H1 (cell line): ENCODE data around the gene KLHL40. TPM values are rescaled to one million over a fixed set of nuclear protein-coding genes. Genes with fewer than 3 reads are reported as not detected.

ENCODE experiments used
- CTCF ChIA-PET: fragments of 300-600 bp; sonication (Branson Sonifier 250); formaldehyde crosslinking; loops from one replicate; lab custom pipeline; 2021; ENCODE audit not compliant: partially characterized antibody; lab: Charles Lee
- POLR2A ChIA-PET: fragments of 300-600 bp; sonication (Branson Sonifier 250); formaldehyde crosslinking; loops from one replicate; lab custom pipeline; 2021; ENCODE audit warnings: inconsistent platforms; ENCODE audit not compliant: partially characterized antibody; lab: Charles Lee
- DNase-seq, 2 experiments: peaks; one replicate each; pipeline versions ENCODE4 v3.0.0 to v3.0.0-alpha.2; 2010 to 2022; ENCODE audit warnings: low spot score in 2 of 2, low read depth in 1 of 2, mixed read lengths in 1 of 2
- FAIRE-seq: peaks from 2 replicates; lab custom pipeline; 2011; peaks lifted over from hg19 to GRCh38; lab: Jason Lieb, UNC
- H2AFZ ChIP-seq: 2 replicates; pipeline ENCODE4 v1.8.1; 2012; ENCODE audit warnings: low read length, inconsistent platforms
- H2AK5ac ChIP-seq: 2 replicates; pipeline ENCODE4 v1.6.1; 2013; ENCODE audit warnings: low read depth, low read length
- H2BK120ac ChIP-seq: replicated peaks from 2 replicates; pipeline ENCODE3; 2013; ENCODE audit warnings: low read depth, low read length, inconsistent platforms
- H2BK12ac ChIP-seq: 2 replicates; pipeline ENCODE4 v1.6.1; 2013; ENCODE audit warnings: low read depth, low read length
- H2BK15ac ChIP-seq: 2 replicates; pipeline ENCODE4 v1.6.1; 2013; ENCODE audit warnings: low read length
- H2BK20ac ChIP-seq: 2 replicates; pipeline ENCODE4 v1.6.1; 2013; ENCODE audit warnings: low read length
- H2BK5ac ChIP-seq: 2 replicates; pipeline ENCODE4 v1.6.1; 2013; ENCODE audit warnings: low read depth, low read length
- H3K14ac ChIP-seq: 2 replicates; pipeline ENCODE4 v1.6.1; 2013; ENCODE audit warnings: inconsistent platforms; ENCODE audit not compliant: insufficient read length
- H3K18ac ChIP-seq: 2 replicates; pipeline ENCODE4 v1.6.1; 2013; ENCODE audit warnings: low read length; ENCODE audit errors: extremely low read depth
- H3K23ac ChIP-seq: 2 replicates; pipeline ENCODE4 v1.6.1; 2013; ENCODE audit warnings: inconsistent platforms; ENCODE audit not compliant: insufficient read length
- H3K23me2 ChIP-seq: 2 replicates; pipeline ENCODE4 v1.6.1; 2013; ENCODE audit warnings: low read depth, low read length
- H3K27ac ChIP-seq: 2 replicates; pipeline ENCODE4 v1.6.1; 2011; ENCODE audit warnings: low read depth, low read length, inconsistent platforms
- H3K27me3 ChIP-seq, 4 experiments: replicated peaks in 1 of 4; 1 replicate in 1 of 4; 2 replicates in 3 of 4; pipeline versions ENCODE4 v1.6.1 to v1.8.1; 2011 to 2013; ENCODE audit warnings: low read length in 3 of 4, mild to moderate bottlenecking in 3 of 4, inconsistent platforms in 2 of 4, mixed read lengths in 2 of 4, moderate library complexity in 1 of 4; ENCODE audit not compliant: control insufficient read depth in 3 of 4, insufficient read depth in 3 of 4; ENCODE audit errors: extremely low read depth in 1 of 4
- H3K36me3 ChIP-seq, 4 experiments: 2 replicates each; pipeline versions ENCODE4 v1.6.1 to v1.8.1; 2011 to 2013; ENCODE audit warnings: mild to moderate bottlenecking in 4 of 4, low read length in 3 of 4, moderate library complexity in 2 of 4, control low read depth in 1 of 4, inconsistent platforms in 1 of 4; ENCODE audit not compliant: insufficient read depth in 4 of 4, control insufficient read depth in 2 of 4
- H3K4ac ChIP-seq: replicated peaks from 2 replicates; pipeline ENCODE3; 2013; ENCODE audit warnings: low read length, low read depth, mixed read lengths, inconsistent platforms; ENCODE audit not compliant: insufficient read length
- H3K4me1 ChIP-seq, 4 experiments: replicated peaks in 1 of 4; 1 replicate in 1 of 4; 2 replicates in 3 of 4; pipeline versions ENCODE4 v1.6.1 to v1.8.1; 2011 to 2013; ENCODE audit warnings: low read length in 3 of 4, inconsistent platforms in 2 of 4, mixed read lengths in 1 of 4; ENCODE audit not compliant: insufficient read depth in 4 of 4, control insufficient read depth in 3 of 4
- H3K4me2 ChIP-seq, 2 experiments: 2 replicates each; pipeline versions ENCODE4 v1.6.1 to v1.8.1; 2011 to 2013; ENCODE audit warnings: low read depth in 2 of 2, low read length in 2 of 2, control low read depth in 1 of 2, inconsistent platforms in 1 of 2, mild to moderate bottlenecking in 1 of 2; ENCODE audit not compliant: insufficient read depth in 1 of 2
- H3K4me3 ChIP-seq, 4 experiments: fragments of 200-600, 300-600 bp in 1 of 4; sonication (generic), shearing (Covaris generic), sonication (Bioruptor Twin) in 1 of 4; 2 replicates each; pipeline versions ENCODE4 v1.5.1 to v1.8.1; 2011 to 2016; ENCODE audit warnings: low read length in 4 of 4, low read depth in 3 of 4, control low read depth in 2 of 4, inconsistent platforms in 2 of 4, mild to moderate bottlenecking in 2 of 4, mixed read lengths in 1 of 4, moderate library complexity in 1 of 4; ENCODE audit not compliant: insufficient read depth in 2 of 4; ENCODE audit errors: extremely low read depth in 1 of 4
- H3K56ac ChIP-seq: replicated peaks from 2 replicates; pipeline ENCODE3; 2013; ENCODE audit warnings: low read depth, mild to moderate bottlenecking, mixed read lengths, low read length, inconsistent platforms; ENCODE audit not compliant: insufficient read length
- H3K79me1 ChIP-seq: 2 replicates; pipeline ENCODE4 v1.6.1; 2013; ENCODE audit warnings: low read depth, low read length, control low read depth
- H3K79me2 ChIP-seq, 2 experiments: 2 replicates each; pipeline versions ENCODE4 v1.6.1 to v1.8.1; 2012 to 2013; ENCODE audit warnings: low read length in 2 of 2, mild to moderate bottlenecking in 2 of 2, inconsistent platforms in 1 of 2; ENCODE audit not compliant: insufficient read depth in 2 of 2, control insufficient read depth in 1 of 2
- H3K9ac ChIP-seq, 4 experiments: replicated peaks in 1 of 4; 1 replicate in 1 of 4; 2 replicates in 3 of 4; pipeline versions ENCODE4 v1.6.1 to v1.8.1; 2011 to 2013; ENCODE audit warnings: low read depth in 3 of 4, low read length in 3 of 4, control low read depth in 2 of 4, mild to moderate bottlenecking in 2 of 4, moderate library complexity in 2 of 4, inconsistent platforms in 1 of 4; ENCODE audit errors: extremely low read depth in 1 of 4
- H3K9me3 ChIP-seq, 2 experiments: 2 replicates each; pipeline versions ENCODE4 v1.6.1 to v1.8.1; 2012 to 2013; ENCODE audit warnings: mild to moderate bottlenecking in 2 of 2, moderate library complexity in 2 of 2, control low read depth in 1 of 2, inconsistent platforms in 1 of 2, low read depth in 1 of 2, low read length in 1 of 2, mixed read lengths in 1 of 2; ENCODE audit not compliant: insufficient read depth in 2 of 2
- H4K20me1 ChIP-seq, 2 experiments: replicated peaks in 1 of 2; 2 replicates each; pipeline versions ENCODE3 to v1.8.1; 2011 to 2013; ENCODE audit warnings: inconsistent platforms in 2 of 2, low read length in 2 of 2, mild to moderate bottlenecking in 1 of 2; ENCODE audit not compliant: insufficient read depth in 2 of 2, control insufficient read depth in 1 of 2
- H4K5ac ChIP-seq: 2 replicates; pipeline ENCODE4 v1.6.1; 2013; ENCODE audit warnings: low read length, low read depth, mixed read lengths, inconsistent platforms; ENCODE audit not compliant: insufficient read length
- H4K8ac ChIP-seq: 2 replicates; pipeline ENCODE4 v1.8.0; 2013; ENCODE audit warnings: mild to moderate bottlenecking, moderate library complexity, low read length, inconsistent platforms; ENCODE audit not compliant: insufficient read depth; ENCODE audit errors: extremely low read depth
- H4K91ac ChIP-seq: replicated peaks from 2 replicates; pipeline ENCODE3; 2013; ENCODE audit warnings: low read length, mixed read lengths, inconsistent platforms; ENCODE audit not compliant: insufficient read length
- CTBP2 ChIP-seq: IDR thresholded peaks from 2 replicates; pipeline ENCODE4 v1.7.0; 2011; ENCODE audit warnings: borderline replicate concordance, mild to moderate bottlenecking, moderate library complexity, mixed read lengths, low read length; ENCODE audit not compliant: insufficient read depth, insufficient read length
- GTF2F1 ChIP-seq: IDR thresholded peaks from 2 replicates; pipeline ENCODE4 v1.6.1; 2012; ENCODE audit warnings: low read depth, low read length, improper control_type of control experiment, borderline replicate concordance
- HDAC2 ChIP-seq, 2 experiments: fragments of 300-600 bp in 1 of 2; sonication (generic) in 1 of 2; IDR thresholded peaks; 2 replicates each; pipeline ENCODE4 v1.6.1; 2011 to 2012; ENCODE audit warnings: low read depth in 2 of 2, low read length in 2 of 2, mild to moderate bottlenecking in 2 of 2, moderate library complexity in 2 of 2, borderline replicate concordance in 1 of 2, inconsistent platforms in 1 of 2
- SIN3A ChIP-seq, 2 experiments: IDR thresholded peaks in 1 of 2; conservative IDR thresholded peaks in 1 of 2; 2 replicates each; pipeline ENCODE4 v1.6.1; 2011 to 2012; ENCODE audit warnings: low read length in 2 of 2, improper control_type of control experiment in 1 of 2, low read depth in 1 of 2, mild to moderate bottlenecking in 1 of 2
- SP2 ChIP-seq: IDR thresholded peaks from 2 replicates; pipeline ENCODE4 v1.6.1; 2012; ENCODE audit warnings: mild to moderate bottlenecking, low read length, inconsistent platforms
- SP4 ChIP-seq: IDR thresholded peaks from 2 replicates; pipeline ENCODE4 v1.6.1; 2012; ENCODE audit warnings: low read length, inconsistent platforms
- TEAD4 ChIP-seq: IDR thresholded peaks from 2 replicates; pipeline ENCODE4 v1.6.1; 2012; ENCODE audit warnings: low read depth, low read length, inconsistent platforms, mixed read lengths
- WGBS, 2 experiments: shearing (Covaris generic) in 1 of 2; methylation state at CpG; one replicate each; pipeline versions ENCODE4 v1.1.6 to v1.1.7; 2013 to 2015; ENCODE audit warnings: low lambda C conversion rate in 2 of 2, mixed read lengths in 2 of 2, inconsistent platforms in 1 of 2, low coverage in 1 of 2, missing lambda C conversion rate in 1 of 2; ENCODE audit not compliant: insufficient replicate concordance in 2 of 2, insufficient coverage in 1 of 2, insufficient read length in 1 of 2; ENCODE audit errors: extremely low coverage in 1 of 2, missing lambda C conversion rate in 1 of 2; 5-methylcytosine and 5-hydroxymethylcytosine counted together
- polyA plus RNA-seq, 7 experiments: library from polyadenylated mRNA; depleted of rRNA in 3 of 7; stranded (reverse) in 5 of 7; unstranded in 2 of 7; fragments of >200 nt in 5 of 7; fragments of 200-250 nt in 2 of 7; gene quantifications; 1 replicate in 5 of 7; 2 replicates in 1 of 7; 4 replicates in 1 of 7; pipeline versions ENCODE4 v1.2.1 to v1.2.3, GENCODE V29; 2011 to 2013; ENCODE audit warnings: missing spikeins in 2 of 7, mixed read lengths in 2 of 7
- total RNA-seq: library from RNA; stranded (reverse); fragmentation: NEBNext Ultra II Directional; extraction: Animal tissue kit (Norgen Biotek cat#: 25700); gene quantifications from 2 replicates; pipeline ENCODE4 v1.2.1, GENCODE V29; 2021

KLHL40 gene
- total and polyA plus RNA-seq, 2 of the 8 experiments (the other 6 are each of a cell fraction or from before 2014, with no cell fraction given) = 0.02 TPM; not detected in 1

DNA sequence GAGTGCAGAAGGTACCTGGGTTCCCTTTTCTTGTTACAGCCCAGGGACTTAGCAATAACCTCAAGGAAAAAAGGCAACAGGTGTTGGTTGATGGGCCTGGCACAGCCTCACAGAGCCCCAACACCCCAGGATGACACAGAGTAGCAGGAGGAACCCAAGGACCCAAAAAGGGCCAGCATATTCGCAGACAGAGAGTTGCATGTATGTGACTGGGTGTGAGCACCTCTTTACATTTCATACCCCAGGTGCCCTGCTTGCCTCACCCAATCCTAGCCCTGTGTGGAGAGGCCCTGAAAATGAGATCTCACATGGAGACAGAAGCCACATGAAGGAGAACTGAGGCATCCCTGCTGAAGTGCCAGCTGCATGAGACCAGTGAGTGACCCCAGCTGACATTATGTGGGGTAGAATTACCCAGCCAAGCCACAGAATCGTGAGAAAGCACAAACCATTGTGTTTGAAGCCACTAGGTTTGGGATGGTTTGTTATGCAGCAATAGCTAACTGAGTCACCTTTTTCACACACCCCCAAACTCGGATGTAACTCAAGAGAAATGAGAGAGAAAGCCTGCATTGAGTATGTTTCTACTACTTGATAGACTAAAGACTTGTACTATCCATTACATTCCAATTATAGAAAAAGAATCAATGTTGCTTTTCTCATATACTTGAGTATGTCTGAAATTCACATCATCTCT, 43.5 kb downstream of the KLHL40 start:
- DNase-seq = peak in 1 of 2 experiments; percentile 30
- Histone ChIP-seq H3K79me2 (no peaks in the 10 kb centered on the region), H2BK12ac (no peak overlapping the region), H2BK20ac (no peak overlapping the region), H3K23me2 (no peaks in the 10 kb centered on the region), H3K4me1 (peaks cover 0 to 13% (median 8%) of the 10 kb centered on the region in 4 experiments; a peak in 5 of 7 replicates), H3K36me3 (no peaks in the 10 kb centered on the region), H3K9me3 (no peaks in the 10 kb centered on the region)
- WGBS, 2 experiments = 84% methylated on average over 3 of the region's 3 CpGs; no CpG with 5 or more reads in 1 of the 2 experiments
- TF ChIP-seq SP2 (no peak), SP4 (no peak), HDAC2 (IDR thresholded peaks at IDR 0.05; ENCODE audit: borderline replicate concordance in 1 of 2, low read depth in 2 of 2, low read length in 2 of 2) (no peak), SIN3A (conservative IDR thresholded peaks at IDR 0.05 in 1 of 2, IDR thresholded peaks at IDR 0.05 in 1 of 2; ENCODE audit: low read depth in 1 of 2, low read length in 2 of 2) (no peak), TEAD4 (no peak), CTBP2 (no peak), GTF2F1 (no peak)
- TF ChIP-seq, all 59 proteins: peak for 0
- Histone ChIP-seq H3K18ac (no peak overlapping the region), H2BK5ac (no peak overlapping the region), H3K4ac (no peak overlapping the region), H2BK15ac (no peak overlapping the region), H3K27ac (no peak overlapping the region), H3K23ac (no peak overlapping the region), H3K79me1 (no peaks in the 10 kb centered on the region), H3K14ac (no peak overlapping the region), H3K56ac (no peak overlapping the region), H4K20me1 (no peaks in the 10 kb centered on the region), H3K27me3 (no peaks in the 10 kb centered on the region), H2AFZ (no peak overlapping the region), H4K91ac (no peak overlapping the region), H2AK5ac (no peak overlapping the region), H2BK120ac (no peak overlapping the region), H3K4me2 (no peak overlapping the region), H4K8ac (no peak overlapping the region), H4K5ac (no peak overlapping the region), H3K4me3 (no peak overlapping the region), H3K9ac (no peak overlapping the region)
- CTCF ChIA-PET = interaction anchor here (0.6 to 4.0 kb wide), 4 partner anchors 11 to 592 kb away, joined by 3 to 18 read pairs (median 4); no protein-coding TSS in a partner anchor
- FAIRE-seq = no peak
- POLR2A ChIA-PET = interaction anchor here (1.2 to 1.3 kb wide), 2 partner anchors 16 to 128 kb away, joined by 3 to 4 read pairs; partner anchors contain the start of gene NKTR
